GM21576 (cell line): Measurements from ENCODE around the gene MLLT3.

ENCODE experiments used
- ATAC-seq: cut with Tn5 transposase; IDR thresholded peaks from one replicate; pipeline ENCODE4 v1.9.1; 2021; ENCODE audit warnings: mild to moderate bottlenecking, moderate library complexity; ENCODE audit not compliant: unreplicated experiment

The MLLT3 gene

GRCh38 chr9:20356403-20357036 lies 265.8 kb downstream of the MLLT3 start:
- ATAC-seq, result peak; percentile 45

DNA sequence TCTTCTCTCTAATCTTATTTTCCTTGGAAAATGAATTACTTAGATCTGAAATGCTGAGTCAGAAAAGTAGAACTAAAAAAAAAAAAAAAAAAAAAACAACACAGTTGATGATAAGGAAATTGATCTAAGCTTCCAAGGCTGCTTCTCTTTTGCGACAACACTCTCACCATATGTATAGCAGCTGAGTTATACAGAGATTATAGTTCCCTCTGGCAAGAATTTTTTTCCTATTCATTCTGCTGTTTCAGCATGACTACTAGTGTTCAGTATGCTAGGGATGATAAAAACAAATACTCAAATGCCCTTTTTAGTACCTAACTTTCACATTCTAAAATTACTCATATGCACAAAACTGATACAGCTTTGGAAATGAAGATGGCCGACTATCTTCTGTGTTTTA lies 267.3 kb downstream of the MLLT3 start:
- ATAC-seq, result peak; percentile 34

DNA sequence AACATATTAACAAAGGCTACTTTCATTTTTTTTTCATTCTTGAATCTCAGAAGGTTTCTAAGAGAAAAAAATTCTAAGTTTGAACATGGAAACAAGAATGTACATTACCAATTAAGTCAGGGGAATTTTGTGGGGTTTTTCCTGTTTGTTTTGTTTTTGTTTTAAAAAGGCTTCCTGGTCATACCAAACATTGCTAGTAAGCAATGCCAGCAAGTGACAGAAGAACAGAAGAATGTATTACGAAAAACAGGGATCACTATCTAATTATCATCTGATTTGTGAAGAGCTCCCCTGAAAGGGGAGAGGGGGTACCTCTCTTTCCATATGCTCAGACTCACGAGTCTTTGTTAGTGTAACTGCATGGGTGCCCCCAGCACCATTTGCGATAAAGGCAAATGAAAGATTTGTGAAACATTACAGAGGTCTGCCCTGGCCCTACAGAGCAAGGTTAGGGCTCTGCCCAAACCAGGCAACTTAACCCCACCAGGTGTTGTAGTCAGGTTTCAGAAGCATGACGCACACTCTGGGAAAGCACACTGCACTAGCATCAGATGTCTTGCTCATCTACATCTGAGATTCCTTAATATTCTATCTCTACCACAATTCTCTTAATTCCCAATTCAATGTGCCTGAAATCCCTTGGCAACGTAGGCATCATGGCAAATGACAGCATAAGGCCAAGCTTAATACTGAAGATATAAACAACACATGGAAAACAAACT lies 268.2 kb downstream of the MLLT3 start:
- no peak for ATAC-seq

GRCh38 chr9:20353524-20353923 lies 268.8 kb downstream of the MLLT3 start:
- ATAC-seq, result no peak

- no peak for ATAC-seq
Observed at GRCh38 chr9:20352591-20352990, 269.7 kb downstream of the MLLT3 start.

DNA sequence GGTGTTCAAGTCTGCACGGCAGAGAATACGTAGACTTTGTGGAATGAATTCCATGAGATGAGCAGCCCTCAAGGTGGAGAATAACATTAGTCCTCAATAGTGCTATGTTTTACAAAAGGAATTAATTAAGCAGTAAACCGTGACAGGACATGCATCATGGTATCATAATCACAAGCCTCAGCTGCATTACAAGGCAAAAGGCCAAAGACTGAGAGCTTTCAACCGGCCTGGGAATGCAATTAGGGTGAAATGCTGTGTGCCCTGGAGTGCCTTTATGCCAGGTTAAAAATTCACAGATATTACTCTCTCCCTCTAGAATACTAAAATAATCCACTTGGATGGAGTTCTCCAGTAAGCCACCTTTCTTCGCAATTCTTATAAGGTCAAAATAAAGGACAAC lies 270.6 kb downstream of the MLLT3 start:
- ATAC-seq, result no peak

- no peak for ATAC-seq
Observed at GRCh38 chr9:20349568-20349967, 272.7 kb downstream of the MLLT3 start.

- ATAC-seq, result no peak
Observed at GRCh38 chr9:20343325-20343724, 279.0 kb downstream of the MLLT3 start.

DNA sequence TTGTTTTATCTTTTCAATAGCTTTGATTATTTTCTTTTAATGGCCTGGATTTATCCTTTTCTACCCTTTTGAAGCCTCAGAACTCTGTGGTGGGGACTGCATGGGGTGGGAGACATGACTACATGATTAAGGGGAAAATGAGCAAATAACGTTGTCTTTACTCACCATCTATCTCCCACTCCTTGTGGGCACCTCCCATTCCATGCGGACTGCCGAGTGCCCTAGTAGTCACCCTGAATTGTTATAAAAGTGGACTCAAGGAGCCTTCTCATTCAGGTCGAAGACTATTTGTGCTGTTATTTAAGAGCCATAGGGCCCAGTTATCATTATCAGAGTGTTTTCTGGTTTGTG lies 281.8 kb downstream of the MLLT3 start:
- ATAC-seq, result no peak

DNA sequence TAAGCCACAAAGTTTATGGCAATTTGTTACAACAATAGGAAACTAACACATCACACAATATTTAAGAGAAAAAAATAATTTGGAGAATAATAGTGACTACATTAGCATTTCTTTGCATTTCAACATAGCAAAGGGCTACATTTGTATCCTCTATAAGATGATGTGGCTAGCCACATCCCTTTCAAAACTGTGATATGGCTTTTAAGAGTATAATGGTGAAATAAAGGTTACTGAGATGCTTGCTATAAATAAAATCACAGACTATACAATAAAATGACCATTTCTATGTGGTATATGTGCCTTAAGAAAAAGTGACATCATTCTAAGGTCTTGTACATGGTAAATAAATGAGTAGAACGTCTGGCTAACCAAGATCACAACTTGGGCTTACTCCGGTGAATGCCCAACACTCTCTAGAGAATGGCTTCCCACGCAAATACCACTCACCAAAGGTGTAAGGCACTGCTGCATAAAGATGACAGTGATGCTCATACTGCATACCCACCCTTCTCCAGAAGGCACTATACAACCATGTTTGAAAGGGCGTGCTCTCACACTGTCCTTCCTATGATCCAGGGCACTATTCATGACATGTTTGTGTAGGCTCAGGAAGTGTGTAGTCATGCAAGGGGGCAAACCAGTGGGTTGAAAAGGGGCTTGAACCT lies 286.5 kb downstream of the MLLT3 start:
- ATAC-seq, result no peak

- no peak for ATAC-seq
Observed at GRCh38 chr9:20333991-20334390, 288.3 kb downstream of the MLLT3 start.

GRCh38 chr9:20331095-20331685 lies 291.1 kb downstream of the MLLT3 start:
- ATAC-seq, result peak; percentile 53

- ATAC-seq, result no peak
Observed at GRCh38 chr9:20330688-20331087, 291.6 kb downstream of the MLLT3 start.

GRCh38 chr9:20326516-20326915 lies 295.8 kb downstream of the MLLT3 start:
- no peak for ATAC-seq

- no peak for ATAC-seq
Observed at GRCh38 chr9:20325008-20325407, 297.3 kb downstream of the MLLT3 start.

DNA sequence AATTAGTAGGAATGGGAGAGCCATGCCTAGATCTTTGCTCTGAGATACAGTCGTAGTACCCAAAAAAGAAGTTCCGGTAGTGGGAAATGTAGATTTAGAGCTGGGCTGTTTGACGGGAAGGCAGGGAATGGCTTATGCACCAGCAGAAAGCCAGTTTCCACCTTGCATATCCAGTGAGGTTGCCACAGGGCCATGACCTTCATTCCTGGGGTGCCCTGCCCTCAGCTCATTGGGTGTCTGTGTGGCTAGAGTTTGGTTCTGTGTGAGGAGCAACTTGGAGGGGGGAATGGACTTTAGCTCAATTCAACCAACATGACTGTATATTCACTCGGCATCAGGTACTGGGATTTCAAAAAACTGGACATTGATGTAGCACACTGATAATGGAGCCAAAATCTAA lies 300.1 kb downstream of the MLLT3 start:
- ATAC-seq, result no peak

GRCh38 chr9:20321423-20322082 lies 300.7 kb downstream of the MLLT3 start:
- ATAC-seq, result no peak

- no peak for ATAC-seq
Observed at GRCh38 chr9:20320921-20321320, 301.4 kb downstream of the MLLT3 start.

GRCh38 chr9:20319641-20320337 lies 302.5 kb downstream of the MLLT3 start:
- no peak for ATAC-seq

DNA sequence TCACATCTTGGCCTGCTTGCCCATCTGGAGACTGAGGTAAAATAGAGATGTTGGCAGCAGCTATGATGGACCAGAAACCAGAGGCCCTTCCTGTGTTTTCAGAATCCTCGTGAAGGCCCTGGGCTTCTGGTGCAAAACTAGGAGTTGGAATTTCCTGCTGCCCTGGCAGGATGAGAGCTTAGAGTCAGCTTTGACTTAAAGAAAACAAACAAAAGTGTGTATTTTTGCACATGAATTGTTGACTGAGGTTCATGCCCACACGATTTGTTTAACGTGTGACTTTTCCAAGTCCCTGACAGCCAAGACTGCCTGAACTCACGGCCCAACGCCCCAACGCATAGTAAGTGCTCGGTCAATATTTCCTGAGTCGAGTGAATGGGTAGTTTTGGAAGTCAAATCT lies 303.1 kb downstream of the MLLT3 start:
- no peak for ATAC-seq

DNA sequence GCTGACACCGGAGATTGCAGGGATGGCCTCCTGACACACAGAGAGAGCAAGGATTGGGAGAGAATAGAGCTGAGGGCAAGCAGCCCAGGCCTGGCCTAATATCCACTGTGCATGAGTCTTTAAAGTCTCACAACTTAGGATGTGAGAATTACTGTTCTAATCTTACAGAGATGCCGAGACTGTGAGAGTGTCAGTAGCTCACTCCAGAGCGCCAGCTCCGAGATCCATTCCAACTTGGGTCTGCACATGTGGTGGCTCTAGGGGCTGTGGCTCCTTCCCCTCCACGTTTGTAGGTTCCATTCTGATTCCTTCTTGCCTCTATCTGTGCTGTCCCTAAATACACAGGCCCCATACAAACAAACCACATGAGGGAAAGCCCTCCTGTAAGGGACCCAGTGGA lies 304.6 kb downstream of the MLLT3 start:
- no peak for ATAC-seq
